ENCODE results near the gene NMNAT2.

DNA sequence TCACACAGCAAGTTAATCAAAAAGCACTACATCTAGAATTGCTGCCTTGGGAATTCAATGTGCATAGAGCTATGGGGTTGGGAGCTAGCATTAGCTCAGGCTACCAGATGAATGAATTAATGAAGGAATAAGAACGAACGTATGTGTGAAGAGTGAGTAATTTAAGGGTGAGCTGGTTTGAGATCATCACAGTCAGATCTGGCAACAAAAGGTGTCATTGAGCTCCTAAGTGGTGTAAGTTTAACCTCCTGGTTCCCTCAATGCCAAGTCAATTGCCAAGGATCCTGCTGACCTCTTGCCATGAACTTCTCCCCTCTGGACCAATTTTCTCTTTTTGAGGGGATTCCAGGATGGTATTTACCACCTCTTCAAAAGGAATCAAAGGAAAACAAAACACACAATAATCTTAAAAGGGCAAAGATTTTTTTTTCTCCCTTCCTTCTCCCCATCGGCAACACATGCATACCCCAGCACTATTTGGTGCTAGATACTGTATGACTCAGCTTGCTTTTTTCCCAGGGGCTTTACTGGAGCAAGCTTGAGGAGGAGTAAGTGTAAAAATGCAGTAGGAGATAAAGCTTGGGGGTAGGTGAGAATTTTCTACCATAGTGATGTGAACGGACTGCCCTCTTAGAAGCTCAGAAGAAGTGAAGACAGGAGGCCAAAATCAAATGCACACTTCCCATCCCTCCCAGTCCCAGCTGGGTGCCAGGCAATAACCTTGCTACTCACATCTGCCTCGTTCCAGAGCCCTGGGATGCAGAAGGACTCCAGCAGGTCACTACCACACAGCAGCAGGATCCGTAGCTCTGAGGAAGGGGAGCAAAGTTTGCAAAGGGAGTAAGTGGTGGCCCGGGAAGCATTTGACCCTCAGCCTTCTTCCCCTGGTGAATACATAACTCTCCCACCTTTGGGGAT lies 140.1 kb downstream of the NMNAT2 start:
- TF ChIP-seq, protein P1, sequence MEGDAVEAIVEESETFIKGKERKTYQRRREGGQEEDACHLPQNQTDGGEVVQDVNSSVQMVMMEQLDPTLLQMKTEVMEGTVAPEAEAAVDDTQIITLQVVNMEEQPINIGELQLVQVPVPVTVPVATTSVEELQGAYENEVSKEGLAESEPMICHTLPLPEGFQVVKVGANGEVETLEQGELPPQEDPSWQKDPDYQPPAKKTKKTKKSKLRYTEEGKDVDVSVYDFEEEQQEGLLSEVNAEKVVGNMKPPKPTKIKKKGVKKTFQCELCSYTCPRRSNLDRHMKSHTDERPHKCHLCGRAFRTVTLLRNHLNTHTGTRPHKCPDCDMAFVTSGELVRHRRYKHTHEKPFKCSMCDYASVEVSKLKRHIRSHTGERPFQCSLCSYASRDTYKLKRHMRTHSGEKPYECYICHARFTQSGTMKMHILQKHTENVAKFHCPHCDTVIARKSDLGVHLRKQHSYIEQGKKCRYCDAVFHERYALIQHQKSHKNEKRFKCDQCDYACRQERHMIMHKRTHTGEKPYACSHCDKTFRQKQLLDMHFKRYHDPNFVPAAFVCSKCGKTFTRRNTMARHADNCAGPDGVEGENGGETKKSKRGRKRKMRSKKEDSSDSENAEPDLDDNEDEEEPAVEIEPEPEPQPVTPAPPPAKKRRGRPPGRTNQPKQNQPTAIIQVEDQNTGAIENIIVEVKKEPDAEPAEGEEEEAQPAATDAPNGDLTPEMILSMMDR (conservative IDR thresholded peaks at IDR 0.05; ENCODE audit: low read length): no peak
- no peak for TF ChIP-seq EZH2phosphoT487 (IDR thresholded peaks at IDR 0.05; ENCODE audit: borderline replicate concordance, low read depth, low read length)

Measured in OCI-LY7 (cell line).